Immature natural killer cell (primary cell): ENCODE results near the gene CLNK. TPM values are rescaled to one million over a fixed set of nuclear protein-coding genes. Genes with fewer than 3 reads are reported as not detected.
A peak's percentile ranks its signal among the peaks of the same experiment; 100 is the strongest.
"Not testable (repeated sequence)": the region's sequence is repeated elsewhere in the genome, so short reads cannot be mapped to it uniquely, and the experiment has no call there.

Experiments used
- DNase-seq, 3 donors: peaks; one replicate each; pipeline ENCODE4 v3.0.0; 2022; ENCODE audit warnings: mixed read lengths in 1 of 3
- H3K27ac Mint-ChIP-seq, 6 donors: one replicate each; pipeline ENCODE4 v1.8.0; 2020; ENCODE audit warnings: mixed read lengths in 6 of 6, mild to moderate bottlenecking in 5 of 6, inconsistent platforms in 4 of 6, moderate library complexity in 3 of 6
- H3K27me3 Mint-ChIP-seq, 3 donors: one replicate each; pipeline ENCODE4 v1.8.0; 2020 to 2021; ENCODE audit warnings: low read depth in 3 of 3, mild to moderate bottlenecking in 3 of 3, mixed read lengths in 3 of 3, moderate library complexity in 3 of 3, inconsistent platforms in 1 of 3
- H3K36me3 Mint-ChIP-seq, 3 donors: one replicate each; pipeline ENCODE4 v1.8.0; 2020; ENCODE audit warnings: mixed read lengths in 3 of 3, inconsistent platforms in 2 of 3, mild to moderate bottlenecking in 2 of 3
- H3K4me1 Mint-ChIP-seq, 2 donors: one replicate each; pipeline ENCODE4 v1.8.0; 2020; ENCODE audit warnings: inconsistent platforms in 2 of 2, mild to moderate bottlenecking in 2 of 2, mixed read lengths in 2 of 2, moderate library complexity in 1 of 2
- H3K4me3 Mint-ChIP-seq, 5 donors: one replicate each; pipeline ENCODE4 v1.8.0; 2020; ENCODE audit warnings: mild to moderate bottlenecking in 5 of 5, mixed read lengths in 5 of 5, inconsistent platforms in 3 of 5, moderate library complexity in 3 of 5
- H3K9me3 Mint-ChIP-seq, 6 donors: one replicate each; pipeline ENCODE4 v1.8.0; 2020; ENCODE audit warnings: mild to moderate bottlenecking in 6 of 6, mixed read lengths in 6 of 6, inconsistent platforms in 4 of 6, moderate library complexity in 3 of 6
- polyA plus RNA-seq, 3 donors: library from polyadenylated mRNA; unstranded; fragments of 300-500 nt; fragmentation: Illumina TruSeq; gene quantifications; one replicate each; pipeline ENCODE4 v1.2.3, GENCODE V29; 2021

CLNK gene
- polyA plus RNA-seq, 3 donors from 2014 or later = 1.5 to 1.8 TPM; not detected in 1

GRCh38 chr4:10639664-10640063 lies 44.9 kb downstream of the CLNK start:
- Mint-ChIP-seq H3K27ac (no peak overlapping the region), H3K4me1 (peaks cover 4 to 10% of the 10 kb centered on the region in 2 donors), H3K27me3 (peaks cover 0 to 17% (median 2%) of the 10 kb centered on the region in 3 donors), H3K36me3 (peaks cover 5 to 12% (median 11%) of the 10 kb centered on the region in 3 donors), H3K4me3 (no peak overlapping the region), H3K9me3 (no peaks in the 10 kb centered on the region)
- no peak for DNase-seq

GRCh38 chr4:10639100-10639499 lies 45.5 kb downstream of the CLNK start:
- Mint-ChIP-seq H3K9me3 (no peaks in the 10 kb centered on the region), H3K36me3 (peaks cover 5 to 12% (median 11%) of the 10 kb centered on the region in 3 donors), H3K27me3 (peaks cover 0 to 14% (median 2%) of the 10 kb centered on the region in 3 donors), H3K27ac (no peak overlapping the region), H3K4me1 (peaks cover 4 to 10% of the 10 kb centered on the region in 2 donors), H3K4me3 (no peak overlapping the region)
- no peak for DNase-seq

- H3K4me1 Mint-ChIP-seq = peaks cover 6 to 20% of the 10 kb centered on the region in 2 donors
- no peak overlapping the region for H3K4me3 Mint-ChIP-seq
- H3K27ac Mint-ChIP-seq = no peak overlapping the region
- H3K9me3 Mint-ChIP-seq = peaks cover 0 to 2% (median 0%) of the 10 kb centered on the region in 6 donors
- peaks cover 0 to 4% (median 0%) of the 10 kb centered on the region in 3 donors for H3K36me3 Mint-ChIP-seq
- no peak for DNase-seq
- H3K27me3 Mint-ChIP-seq = peaks cover 0 to 6% (median 4%) of the 10 kb centered on the region in 3 donors
These were observed 49.5 kb downstream of the CLNK start for GRCh38 chr4:10635091-10635490.

DNA sequence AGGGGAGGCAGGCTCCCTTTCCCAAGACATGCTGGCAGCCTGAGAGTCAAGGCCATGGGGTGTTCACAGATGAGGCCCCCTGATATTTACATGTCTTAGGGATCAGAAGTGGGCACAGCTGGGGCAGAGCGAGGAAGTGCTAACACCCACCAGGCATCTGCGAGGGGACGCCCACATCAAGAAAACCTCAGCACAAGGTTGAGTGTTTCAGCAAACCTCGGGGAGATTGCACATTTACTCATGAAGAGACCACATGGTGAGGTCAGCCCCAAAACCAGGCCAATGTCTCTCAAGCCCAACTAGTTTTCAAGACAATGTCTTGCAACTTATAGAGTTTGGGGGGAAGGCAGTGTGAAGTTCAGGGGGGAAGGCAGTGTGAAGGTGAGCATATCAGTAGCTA lies 55.2 kb downstream of the CLNK start:
- H3K4me3 Mint-ChIP-seq = peak overlapping the region in 3 of 5 donors; percentile 37 to 65 (median 51)
- peak; percentile 42 to 56 (median 45) for DNase-seq
- H3K27me3 Mint-ChIP-seq = peaks cover 0 to 6% (median 5%) of the 10 kb centered on the region in 3 donors
- peaks cover 21 to 54% of the 10 kb centered on the region in 2 donors for H3K4me1 Mint-ChIP-seq
- H3K27ac Mint-ChIP-seq = peak overlapping the region in 1 of 6 donors; percentile 53
- H3K36me3 Mint-ChIP-seq = no peaks in the 10 kb centered on the region
- peaks cover 0 to 2% (median 0%) of the 10 kb centered on the region in 6 donors for H3K9me3 Mint-ChIP-seq

GRCh38 chr4:10625131-10625530 lies 59.4 kb downstream of the CLNK start:
- Mint-ChIP-seq H3K36me3 (no peaks in the 10 kb centered on the region), H3K4me3 (no peak overlapping the region), H3K4me1 (peaks cover 16 to 41% of the 10 kb centered on the region in 2 donors), H3K9me3 (no peaks in the 10 kb centered on the region), H3K27ac (peak overlapping the region in 1 of 6 donors; percentile 9), H3K27me3 (peaks cover 0 to 5% (median 1%) of the 10 kb centered on the region in 3 donors)
- DNase-seq = no peak

GRCh38 chr4:10623862-10624261 lies 60.7 kb downstream of the CLNK start:
- DNase-seq = no peak
- no peak overlapping the region for H3K27ac Mint-ChIP-seq
- no peaks in the 10 kb centered on the region for H3K36me3 Mint-ChIP-seq
- H3K9me3 Mint-ChIP-seq = no peaks in the 10 kb centered on the region
- peaks cover 0 to 5% (median 3%) of the 10 kb centered on the region in 3 donors for H3K27me3 Mint-ChIP-seq
- H3K4me1 Mint-ChIP-seq = peaks cover 3 to 28% of the 10 kb centered on the region in 2 donors
- no peak overlapping the region for H3K4me3 Mint-ChIP-seq

GRCh38 chr4:10623241-10623640 lies 61.3 kb downstream of the CLNK start:
- H3K4me1 Mint-ChIP-seq = peaks cover 1 to 22% of the 10 kb centered on the region in 2 donors
- H3K27ac Mint-ChIP-seq = no peak overlapping the region
- no peak for DNase-seq
- H3K27me3 Mint-ChIP-seq = peaks cover 0 to 5% (median 3%) of the 10 kb centered on the region in 3 donors
- H3K36me3 Mint-ChIP-seq = no peaks in the 10 kb centered on the region
- no peaks in the 10 kb centered on the region for H3K9me3 Mint-ChIP-seq
- H3K4me3 Mint-ChIP-seq = no peak overlapping the region

DNA sequence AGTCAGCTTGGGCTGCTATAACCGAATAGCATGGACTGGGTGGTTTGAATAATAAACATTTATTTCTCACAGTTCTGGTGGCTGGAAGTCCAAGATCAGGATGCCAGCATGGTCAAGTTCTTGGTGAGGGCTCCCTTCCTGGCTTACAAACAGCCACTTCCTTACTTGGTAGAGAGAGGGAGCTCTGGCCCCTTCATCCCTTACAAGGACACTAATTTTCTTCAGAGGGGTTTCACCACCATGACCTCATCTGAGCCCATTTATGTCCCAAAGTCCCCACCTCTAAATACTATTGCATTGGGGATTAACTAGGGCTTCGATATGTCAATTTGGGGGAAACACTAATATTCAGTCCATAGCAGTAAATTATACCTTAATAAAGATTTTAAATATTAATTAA lies 61.8 kb downstream of the CLNK start:
- H3K27ac Mint-ChIP-seq = no peak overlapping the region
- peaks cover 0 to 5% (median 3%) of the 10 kb centered on the region in 3 donors for H3K27me3 Mint-ChIP-seq
- peaks cover 1 to 22% of the 10 kb centered on the region in 2 donors for H3K4me1 Mint-ChIP-seq
- no peaks in the 10 kb centered on the region for H3K9me3 Mint-ChIP-seq
- H3K4me3 Mint-ChIP-seq = no peak overlapping the region
- peak in 1 of 3 donors; percentile 10 for DNase-seq
- H3K36me3 Mint-ChIP-seq = no peaks in the 10 kb centered on the region

DNA sequence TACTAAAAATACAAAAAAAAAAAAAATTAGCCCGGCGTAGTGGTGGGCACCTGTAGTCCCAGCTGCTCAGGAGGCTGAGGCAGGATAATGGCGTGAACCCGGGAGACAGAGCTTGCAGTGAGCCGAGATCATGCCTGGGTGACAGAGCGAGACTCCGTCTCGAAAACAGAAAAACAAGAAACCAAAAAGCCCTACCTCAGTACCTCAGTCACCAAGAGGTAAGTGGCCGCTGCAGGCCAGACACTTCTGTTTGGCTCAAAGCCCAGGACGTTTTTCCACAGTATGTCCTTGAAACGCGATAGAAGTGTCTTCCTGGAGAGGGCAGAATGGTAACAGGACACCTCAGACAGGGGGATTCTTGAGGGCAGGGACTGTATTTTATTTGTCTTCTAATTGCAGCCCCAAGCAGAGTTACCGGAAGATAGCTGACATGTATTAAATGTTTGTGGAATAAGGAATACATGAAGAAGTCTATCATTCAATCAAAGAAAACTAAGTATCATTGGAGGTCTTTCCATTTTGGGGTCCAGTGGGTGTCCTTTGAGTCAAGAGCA lies 63.6 kb downstream of the CLNK start:
- Mint-ChIP-seq H3K27me3 (peaks cover 0 to 5% (median 5%) of the 10 kb centered on the region in 3 donors), H3K27ac (peak overlapping the region in 1 of 6 donors; percentile 39), H3K4me1 (peaks cover 1 to 16% of the 10 kb centered on the region in 2 donors), H3K9me3 (no peaks in the 10 kb centered on the region), H3K4me3 (no peak overlapping the region), H3K36me3 (no peaks in the 10 kb centered on the region)
- no peak for DNase-seq

DNA sequence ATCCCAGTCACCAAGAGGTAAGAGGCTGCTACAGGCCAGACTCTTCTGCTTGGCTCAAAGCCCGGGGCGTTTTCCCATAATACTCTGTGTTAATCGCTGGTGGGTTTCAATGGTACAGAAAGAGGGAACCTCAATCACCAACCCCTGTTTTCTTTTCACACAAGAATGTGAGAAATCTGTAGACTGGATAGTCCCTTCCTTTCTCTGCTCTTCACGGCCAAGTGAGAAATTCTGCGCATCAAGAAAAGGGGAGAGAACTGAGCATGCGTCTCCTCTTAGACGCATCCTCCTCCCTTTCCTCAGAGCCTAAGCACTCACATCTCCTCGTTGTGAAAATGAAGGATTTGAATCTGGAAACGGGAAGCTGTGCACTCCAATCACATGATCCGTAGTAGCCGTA lies 64.7 kb downstream of the CLNK start:
- Mint-ChIP-seq H3K27ac (no peak overlapping the region), H3K27me3 (peaks cover 0 to 4% (median 3%) of the 10 kb centered on the region in 3 donors), H3K4me3 (no peak overlapping the region), H3K36me3 (no peaks in the 10 kb centered on the region), H3K4me1 (peaks cover 1 to 7% of the 10 kb centered on the region in 2 donors), H3K9me3 (no peaks in the 10 kb centered on the region)
- no peak for DNase-seq

GRCh38 chr4:10619220-10619619 lies 65.3 kb downstream of the CLNK start:
- no peak overlapping the region for H3K27ac Mint-ChIP-seq
- no peaks in the 10 kb centered on the region for H3K9me3 Mint-ChIP-seq
- peaks cover 0 to 4% (median 3%) of the 10 kb centered on the region in 3 donors for H3K27me3 Mint-ChIP-seq
- peaks cover 1 to 7% of the 10 kb centered on the region in 2 donors for H3K4me1 Mint-ChIP-seq
- H3K4me3 Mint-ChIP-seq = no peak overlapping the region
- no peak for DNase-seq
- H3K36me3 Mint-ChIP-seq = no peaks in the 10 kb centered on the region

DNA sequence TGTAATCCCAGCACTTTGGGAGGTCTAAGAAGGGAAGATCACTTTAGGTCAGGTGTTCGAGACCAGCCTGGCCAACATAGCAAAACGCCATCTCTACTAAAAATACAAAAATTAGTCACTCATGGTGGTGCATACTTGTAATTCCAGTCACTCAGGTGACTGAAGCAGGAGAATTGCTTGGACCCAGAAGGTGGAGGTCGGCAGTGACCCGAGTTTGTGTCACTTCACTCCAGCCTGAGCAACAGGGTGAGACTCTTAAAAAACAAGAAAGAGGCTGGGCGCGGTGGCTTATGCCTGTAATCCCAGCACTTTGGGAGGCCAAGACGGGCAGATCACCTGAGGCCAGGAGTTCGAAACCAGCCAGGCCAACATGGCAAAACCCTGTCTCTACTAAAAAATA lies 69.6 kb downstream of the CLNK start:
- H3K4me3 Mint-ChIP-seq, H3K9me3 Mint-ChIP-seq, H3K4me1 Mint-ChIP-seq, H3K27me3 Mint-ChIP-seq, H3K27ac Mint-ChIP-seq, H3K36me3 Mint-ChIP-seq, DNase-seq: not testable (repeated sequence)

- H3K4me1 Mint-ChIP-seq = no peaks in the 10 kb centered on the region
- H3K9me3 Mint-ChIP-seq = no peaks in the 10 kb centered on the region
- H3K4me3 Mint-ChIP-seq = no peak overlapping the region
- DNase-seq = no peak
- H3K27ac Mint-ChIP-seq = no peak overlapping the region
- H3K27me3 Mint-ChIP-seq = peaks cover 0 to 2% (median 1%) of the 10 kb centered on the region in 3 donors
- H3K36me3 Mint-ChIP-seq = no peaks in the 10 kb centered on the region
These were observed 70.6 kb downstream of the CLNK start for GRCh38 chr4:10613926-10614478.

GRCh38 chr4:10612476-10612875 lies 72.1 kb downstream of the CLNK start:
- no peak overlapping the region for H3K4me3 Mint-ChIP-seq
- H3K4me1 Mint-ChIP-seq = no peaks in the 10 kb centered on the region
- peaks cover 0 to 5% (median 1%) of the 10 kb centered on the region in 3 donors for H3K27me3 Mint-ChIP-seq
- H3K27ac Mint-ChIP-seq = no peak overlapping the region
- no peaks in the 10 kb centered on the region for H3K9me3 Mint-ChIP-seq
- DNase-seq = no peak
- no peaks in the 10 kb centered on the region for H3K36me3 Mint-ChIP-seq
